Brain pericyte (primary cell): ENCODE measurements around the gene VARS1.

Experiments used
- DNase-seq: peaks from one replicate; pipeline ENCODE4 v3.0.0-alpha.2; 2012; ENCODE audit warnings: low read depth, low spot score

Gene VARS1

GRCh38 chr6:31771992-31772358, 23.6 kb downstream of the VARS1 start:
- DNase-seq = no peak

DNA sequence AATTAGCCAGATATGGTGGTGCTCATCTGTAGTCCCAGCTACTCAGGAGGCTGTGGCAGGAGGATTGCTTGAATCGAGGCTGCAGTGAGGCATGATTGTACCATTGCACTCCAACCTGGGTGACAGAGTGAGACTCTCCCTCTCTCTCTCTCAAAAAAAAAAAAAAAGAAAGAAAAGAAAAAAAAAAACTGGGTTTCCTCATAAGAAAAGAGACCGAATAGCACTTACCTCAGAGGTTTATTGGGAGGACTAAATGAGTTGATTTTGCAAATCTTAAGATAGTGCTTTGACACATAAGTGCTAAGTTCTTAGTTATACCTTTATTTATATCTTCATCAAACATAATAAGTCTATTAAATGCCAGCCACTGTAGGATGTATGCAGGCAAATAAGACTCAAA, 24.7 kb downstream of the VARS1 start:
- no peak for DNase-seq

DNA sequence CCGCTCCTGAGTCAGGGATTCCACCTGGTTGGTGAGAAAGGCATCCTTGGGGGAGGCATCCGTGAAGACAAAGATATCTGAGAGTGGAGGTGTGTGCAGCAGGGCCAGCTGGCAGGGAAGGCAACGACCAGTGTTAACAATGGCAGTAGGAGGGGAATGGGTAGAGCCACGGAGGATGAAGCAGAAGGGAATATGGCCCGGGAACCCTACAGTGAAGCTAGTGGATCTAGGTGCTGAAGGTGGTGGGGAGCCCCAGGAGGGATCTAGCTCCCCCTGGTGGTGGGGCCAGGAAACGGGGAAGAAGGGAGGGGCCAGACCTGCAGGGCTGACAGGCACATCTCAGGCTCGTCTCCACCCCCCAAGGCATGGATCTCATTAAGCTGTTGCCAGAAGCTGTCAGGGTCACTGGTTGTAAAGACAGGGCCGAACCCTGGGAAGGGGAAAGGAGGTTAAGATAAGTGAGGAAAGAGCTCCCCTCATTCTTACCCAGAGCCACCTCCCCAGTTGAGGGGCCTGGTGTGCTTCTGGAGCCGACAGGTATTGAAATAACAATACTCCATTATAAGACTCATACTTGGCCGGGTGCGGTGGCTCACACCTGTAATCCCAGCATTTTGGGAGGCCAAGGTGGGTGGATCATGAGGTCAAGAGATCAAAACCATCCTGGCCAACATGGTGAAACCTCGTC, 25.7 kb downstream of the VARS1 start:
- no peak for DNase-seq

DNA sequence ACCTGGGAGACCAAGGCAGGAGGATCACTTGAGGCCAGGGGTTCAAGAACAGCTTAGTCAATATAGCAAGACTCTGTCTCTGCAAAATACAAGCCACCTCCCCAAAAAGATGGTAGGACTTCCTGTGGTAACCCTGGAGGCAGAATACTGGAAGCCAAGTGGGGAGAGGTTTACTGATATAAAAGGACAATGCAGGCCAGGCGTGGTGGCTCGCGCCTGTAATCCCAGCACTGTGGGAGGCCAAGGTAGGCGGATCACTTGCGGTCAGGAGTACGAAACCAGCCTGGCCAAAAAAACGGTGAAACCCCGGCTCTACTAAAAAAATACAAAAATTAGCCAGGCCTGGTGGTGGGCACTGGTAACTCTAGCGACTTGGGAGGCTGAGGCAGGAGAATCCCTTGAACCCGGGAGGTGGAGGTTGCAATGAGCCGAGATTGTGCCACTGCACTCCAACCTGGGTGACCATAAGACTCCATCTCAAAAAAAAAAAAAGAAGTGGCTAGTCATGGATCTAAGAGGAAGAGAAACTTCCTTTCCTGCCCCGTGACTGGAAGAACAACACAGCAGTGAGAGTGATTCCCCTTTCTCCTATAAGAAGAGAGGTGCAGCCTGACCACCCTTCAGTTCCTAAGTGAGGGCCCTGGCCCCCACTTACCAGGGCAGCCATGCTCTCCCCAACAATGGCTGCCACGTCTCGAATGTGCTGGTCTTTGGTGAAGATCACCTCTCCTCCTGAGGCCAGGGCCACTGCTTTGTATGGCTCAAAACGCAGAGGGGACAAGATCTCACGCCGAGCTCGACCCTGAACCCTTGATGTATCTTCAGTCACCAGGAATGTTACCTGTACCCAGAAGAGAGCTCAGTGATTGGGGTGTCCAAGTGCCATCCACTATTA, 26.9 kb downstream of the VARS1 start:
- DNase-seq = no peak

GRCh38 chr6:31767096-31767645, 28.4 kb downstream of the VARS1 start:
- DNase-seq = no peak

DNA sequence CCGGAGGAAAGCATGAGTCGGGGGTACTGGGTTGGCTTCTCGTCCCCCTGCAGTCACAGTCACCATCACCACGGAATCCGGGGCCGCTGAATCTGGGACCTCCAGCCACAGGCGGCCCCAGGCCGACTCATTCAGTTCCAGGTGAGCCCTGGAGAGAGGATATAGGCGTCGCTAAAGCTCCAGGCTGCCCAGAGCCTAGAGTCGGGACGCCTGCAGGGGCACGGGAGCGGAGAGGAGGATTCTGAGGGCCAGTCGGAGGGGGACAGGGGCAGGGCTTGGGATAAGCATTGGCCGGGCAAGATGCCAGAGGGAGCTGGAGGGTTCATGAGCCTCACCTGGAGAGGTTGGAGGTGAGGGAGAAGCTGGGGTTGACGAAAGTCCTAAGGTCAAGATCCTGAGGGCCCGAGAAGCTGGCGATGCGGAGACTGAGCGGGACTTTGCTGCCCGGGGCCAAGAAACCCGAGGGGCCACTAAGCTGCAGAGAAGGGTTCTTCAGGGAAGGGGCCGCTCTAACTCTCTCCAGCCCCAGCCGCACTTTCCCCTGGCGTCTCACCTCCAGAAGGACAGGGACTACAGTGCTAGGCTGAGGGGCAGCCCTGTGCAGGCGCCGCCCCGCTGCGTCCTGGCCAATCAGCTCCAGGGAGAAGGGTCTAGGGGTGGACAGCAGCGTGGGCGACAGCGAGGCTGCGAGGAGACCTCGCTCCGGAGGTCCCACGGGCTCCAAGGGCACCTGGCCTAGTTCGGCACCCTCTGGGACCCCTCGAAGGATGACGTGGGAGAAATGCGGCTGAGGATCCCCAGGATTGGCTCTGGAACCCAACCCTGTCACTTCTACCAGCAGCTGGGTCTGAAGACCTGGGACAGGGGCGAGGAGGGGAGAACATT, 29.4 kb downstream of the VARS1 start:
- DNase-seq = no peak

DNA sequence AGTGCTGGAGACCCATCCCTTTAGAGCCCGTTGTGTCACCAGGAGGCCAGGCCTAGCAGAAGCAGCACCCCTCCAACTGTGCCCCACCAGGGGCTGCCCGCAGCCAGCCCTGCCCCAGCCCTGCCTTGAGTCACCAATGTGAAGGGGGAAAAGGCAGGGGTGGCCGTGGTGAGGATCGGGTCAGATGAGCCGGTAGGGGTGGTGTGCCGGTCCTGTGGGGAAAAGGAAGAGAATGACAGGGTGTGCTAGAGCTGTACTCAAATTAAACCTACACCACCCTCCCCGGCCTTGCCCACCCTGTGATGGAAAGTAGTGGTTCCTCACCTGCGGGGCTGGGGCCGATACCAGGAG, 30.0 kb downstream of the VARS1 start:
- no peak for DNase-seq

DNA sequence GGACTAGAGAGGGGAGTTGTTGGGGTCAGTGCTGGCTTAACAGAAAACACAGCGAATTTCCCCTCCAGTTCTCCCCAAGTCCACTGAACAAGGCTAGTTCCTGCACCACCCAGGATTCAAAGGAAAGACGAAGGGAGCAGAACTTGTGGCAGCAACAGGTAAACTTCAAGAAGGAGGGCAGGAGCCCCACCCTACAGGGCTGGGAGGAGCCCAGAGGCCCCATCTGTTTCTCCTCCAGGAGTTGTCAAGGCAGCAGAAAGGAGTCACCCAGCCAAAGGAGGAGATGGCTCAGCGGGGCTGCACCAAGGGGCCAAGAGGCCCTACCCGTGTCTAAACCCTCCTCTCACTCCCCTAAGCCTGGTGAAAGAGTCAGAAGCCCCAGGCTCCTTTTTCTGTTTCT, 31.4 kb downstream of the VARS1 start:
- DNase-seq = no peak

DNA sequence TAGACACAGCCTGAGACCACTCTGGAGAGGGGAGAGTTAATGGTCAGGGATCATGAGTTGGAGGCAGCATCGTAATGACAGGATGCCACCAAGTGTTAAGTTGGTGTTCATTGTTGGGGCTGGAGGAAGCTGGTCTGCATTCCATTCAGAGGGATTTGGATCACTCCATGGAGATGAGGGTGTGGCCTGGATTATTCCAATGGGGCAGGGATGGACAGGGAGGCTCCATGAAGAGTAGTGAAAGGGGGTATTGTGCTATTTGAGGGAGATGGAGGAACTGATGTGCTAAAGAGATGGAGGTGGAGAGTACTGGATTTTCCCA, 32.0 kb downstream of the VARS1 start:
- DNase-seq = no peak

DNA sequence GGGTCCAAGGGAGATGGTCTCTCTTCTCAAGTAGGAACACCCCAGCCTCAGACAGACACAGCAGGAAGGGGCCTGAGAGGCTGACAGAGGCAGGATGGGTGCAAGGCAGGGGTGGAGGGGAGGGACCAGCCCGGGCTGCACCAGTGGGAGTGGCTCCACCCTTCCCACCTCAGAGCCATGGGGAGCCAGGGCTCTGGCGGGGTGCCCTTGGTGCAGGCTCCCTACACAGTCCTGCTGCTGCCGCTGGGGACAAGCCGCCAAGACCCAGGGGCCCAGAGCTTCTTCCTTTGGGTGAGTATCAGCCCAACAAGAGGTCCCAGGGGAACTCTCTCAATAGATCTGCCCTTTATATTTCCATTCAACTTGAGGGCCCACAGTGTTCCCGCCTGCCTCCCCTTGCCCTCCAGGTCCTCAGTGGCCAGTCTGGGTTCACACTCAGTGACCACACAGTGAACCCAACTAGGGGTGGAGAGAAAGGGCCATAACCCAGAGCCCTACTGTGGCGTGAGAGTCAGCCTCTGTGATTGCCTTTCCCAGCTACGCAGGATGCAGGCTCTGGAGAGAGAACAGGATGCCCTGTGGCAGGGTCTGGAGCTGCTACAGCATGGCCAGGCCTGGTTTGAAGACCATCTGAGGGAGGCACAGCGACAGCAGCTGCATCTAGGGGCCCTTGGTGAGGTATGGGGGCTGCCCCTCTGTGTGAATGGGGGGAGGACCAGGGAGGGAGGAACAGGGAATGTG, 32.5 kb downstream of the VARS1 start:
- DNase-seq = no peak

- no peak for DNase-seq
Observed at GRCh38 chr6:31762356-31762755, 33.2 kb downstream of the VARS1 start, which contains the start of gene SAPCD1. SAPCD1 (plus strand) TSS chr6:31762656; CDS start chr6:31763055, 399 bp downstream.

- no peak for DNase-seq
Observed at GRCh38 chr6:31761343-31761742, 34.2 kb downstream of the VARS1 start.

DNA sequence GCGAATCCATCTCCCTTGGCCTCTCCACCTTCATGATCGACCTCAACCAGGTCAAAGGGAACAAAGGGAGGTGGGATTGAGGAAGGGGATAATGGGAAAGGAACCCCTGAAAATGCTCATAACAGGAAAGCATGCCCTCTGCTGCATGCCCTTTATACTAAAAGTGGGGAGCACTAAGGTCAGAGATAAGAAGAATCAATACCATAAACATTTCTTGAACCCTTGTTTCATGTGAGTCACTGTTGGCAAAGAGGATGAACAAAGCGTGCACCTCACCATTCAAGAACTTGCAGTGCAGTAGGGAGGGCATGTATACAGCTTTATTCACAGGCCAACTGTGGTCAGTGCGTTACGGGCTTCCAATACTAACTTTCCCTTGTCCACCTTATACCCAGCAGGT, 34.8 kb downstream of the VARS1 start:
- DNase-seq = no peak

DNA sequence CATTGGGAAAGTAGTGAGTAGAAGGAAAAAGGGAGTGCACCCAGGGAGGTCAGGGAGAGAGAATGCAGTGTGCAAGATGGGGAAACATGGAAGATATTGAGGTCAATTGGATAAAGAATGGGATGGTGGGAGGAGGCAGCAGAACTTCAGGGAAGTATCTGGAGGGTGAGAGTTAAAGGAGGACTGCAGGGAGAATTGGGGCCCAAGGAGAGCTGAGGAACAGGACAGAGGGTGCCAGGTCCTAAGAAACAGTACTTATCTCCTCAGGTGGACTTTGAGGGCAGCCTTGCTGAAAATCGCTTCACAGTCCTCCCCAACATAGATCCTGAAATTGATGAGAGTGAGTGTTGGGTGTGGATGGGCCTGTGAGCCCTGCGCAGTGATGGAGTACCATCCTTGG, 37.3 kb downstream of the VARS1 start:
- no peak for DNase-seq

DNA sequence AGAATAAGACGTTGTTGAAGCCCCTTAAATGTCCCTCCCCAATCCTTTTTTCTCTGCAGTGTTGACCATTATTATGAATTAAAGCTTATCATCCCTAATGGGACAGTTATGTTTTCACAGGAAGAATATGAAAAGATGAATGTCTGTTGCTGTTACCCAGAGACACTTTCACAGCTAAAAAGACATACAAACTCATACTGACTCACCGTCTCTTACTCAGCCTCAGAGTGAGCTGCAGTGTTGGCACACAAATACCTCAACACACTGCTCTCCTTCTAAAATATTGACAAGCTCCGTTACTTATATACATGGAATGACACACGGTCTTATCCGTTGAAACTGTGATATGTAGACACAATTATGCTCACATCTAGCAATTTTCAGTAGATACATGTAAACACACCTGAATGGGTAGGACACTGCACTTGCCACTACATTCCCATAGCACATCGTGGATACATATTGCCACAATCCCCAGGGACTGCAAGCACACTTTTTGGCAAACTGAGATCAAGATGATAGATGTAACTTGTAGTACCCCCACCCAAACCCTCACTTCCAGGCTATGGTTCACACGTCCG, 42.7 kb downstream of the VARS1 start:
- no peak for DNase-seq

DNA sequence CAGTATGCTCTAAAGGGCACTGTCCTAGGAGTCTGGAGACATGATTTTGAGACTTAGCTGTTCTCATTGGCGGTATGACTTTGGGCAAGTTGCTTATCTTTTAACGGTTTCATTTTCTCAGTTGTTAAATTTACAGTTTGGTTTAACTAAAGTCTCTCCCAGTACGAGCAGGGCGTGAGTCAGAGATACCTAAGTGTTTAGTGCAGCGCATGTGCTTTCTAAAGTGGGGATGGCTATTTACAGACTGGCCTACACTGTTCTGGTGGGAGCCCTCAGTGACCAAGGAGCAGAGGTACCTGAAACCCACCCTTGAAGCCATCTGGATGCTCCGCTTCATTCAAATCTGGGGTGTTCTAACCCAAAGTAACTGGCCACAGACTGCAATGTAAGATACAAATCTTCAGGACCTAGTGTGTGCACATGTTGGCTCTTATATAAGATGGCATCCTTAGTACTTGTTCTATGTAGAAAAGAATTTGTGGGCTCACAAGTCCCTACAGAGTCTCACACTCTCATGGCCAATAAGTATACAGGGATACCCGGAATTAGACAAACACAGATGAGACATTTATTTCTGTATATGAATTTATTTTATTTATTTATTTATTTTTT, 45.0 kb downstream of the VARS1 start:
- DNase-seq = no peak

GRCh38 chr6:31749301-31750036, 46.1 kb downstream of the VARS1 start:
- DNase-seq = no peak
